Loucy (cell line): Measurements from ENCODE around the gene LATS2.

Experiments used
- CTCF ChIP-seq: fragments of 200-600 bp; sonication (generic); conservative IDR thresholded peaks from 2 replicates; pipeline ENCODE4 v1.5.1; 2014; ENCODE audit warnings: mild to moderate bottlenecking, antibody characterized with exemption, low read length
- EZH2phosphoT487 ChIP-seq: fragments of 200-600 bp; IDR thresholded peaks from 2 replicates; pipeline ENCODE4 v1.6.1; 2018; ENCODE audit warnings: antibody characterized with exemption, mild to moderate bottlenecking, moderate library complexity, borderline replicate concordance

DNA sequence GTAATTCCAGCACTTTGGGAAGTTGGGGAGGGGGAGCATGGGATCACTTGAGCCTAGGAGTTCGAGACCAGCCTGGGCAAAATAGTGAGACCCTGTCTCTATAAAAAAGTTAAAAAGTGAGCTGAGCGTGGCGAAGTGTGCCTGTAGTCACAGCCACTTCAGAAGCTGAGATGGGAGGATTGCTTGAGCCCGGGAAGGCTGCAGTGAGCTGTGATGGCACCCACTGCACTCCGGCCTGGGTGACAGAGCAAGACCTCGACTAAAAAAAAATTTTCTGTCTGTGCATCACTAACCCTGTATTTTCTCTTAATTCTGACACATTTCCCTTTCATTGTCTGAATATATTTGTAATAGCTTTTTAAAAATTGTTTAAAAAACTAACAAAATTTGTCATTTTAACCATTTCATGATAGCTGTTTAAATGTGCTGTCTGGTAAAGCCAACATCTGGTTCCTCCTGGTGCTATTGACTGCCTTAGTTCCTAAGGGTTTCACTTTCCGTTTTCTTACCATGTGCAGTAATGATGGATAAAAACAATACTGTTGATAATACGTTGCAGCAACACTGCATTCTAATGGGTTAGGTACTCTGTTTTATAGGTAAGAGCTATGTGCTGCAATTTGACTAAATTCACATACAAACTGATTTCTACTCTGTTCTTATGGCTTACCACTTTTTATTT lies 29.7 kb downstream of the LATS2 start:
- no peak for TF ChIP-seq CTCF
- no peak for TF ChIP-seq EZH2phosphoT487
